CD4-positive, alpha-beta memory T cell (primary cell): Measurements from ENCODE around the gene SDCBP2. TPM values are rescaled to one million over a fixed set of nuclear protein-coding genes. Genes with fewer than 3 reads are reported as not detected.
A peak's percentile ranks its signal among the peaks of the same experiment; 100 is the strongest.
"Not testable (repeated sequence)": the region's sequence is repeated elsewhere in the genome, so short reads cannot be mapped to it uniquely, and the experiment has no call there.

ENCODE experiments used
- CTCF ChIA-PET: fragments of 350-600 bp; sonication (Branson Sonifier 250); formaldehyde crosslinking; loops from one replicate; lab custom pipeline; 2021; ENCODE audit warnings: inconsistent platforms; ENCODE audit not compliant: partially characterized antibody; lab: Charles Lee
- POLR2A ChIA-PET: fragments of 350-600 bp; sonication (Branson Sonifier 250); formaldehyde crosslinking; loops from one replicate; lab custom pipeline; 2021; ENCODE audit not compliant: partially characterized antibody; lab: Charles Lee
- DNase-seq, 5 donors: peaks; one replicate each; pipeline versions ENCODE4 v3.0.0 to v3.0.0-alpha.2; 2020 to 2022; ENCODE audit warnings: mixed read lengths in 1 of 5
- H3K27ac ChIP-seq: one replicate; pipeline ENCODE4 v1.7.0; 2013; ENCODE audit warnings: low read depth, low read length
- H3K27me3 ChIP-seq: 2 replicates; pipeline ENCODE4 v1.7.0; 2013; ENCODE audit warnings: mild to moderate bottlenecking, low read length, moderate library complexity; ENCODE audit not compliant: insufficient read depth
- H3K36me3 ChIP-seq: 2 replicates; pipeline ENCODE4 v1.7.0; 2013; ENCODE audit warnings: mild to moderate bottlenecking, low read length, moderate library complexity; ENCODE audit not compliant: insufficient read depth
- H3K4me1 ChIP-seq: 2 replicates; pipeline ENCODE4 v1.7.0; 2013; ENCODE audit warnings: mild to moderate bottlenecking, low read length, moderate library complexity; ENCODE audit not compliant: insufficient read depth
- H3K4me3 ChIP-seq, 2 donors: one replicate each; pipeline ENCODE4 v1.7.0; 2013; ENCODE audit warnings: low read length in 2 of 2, mild to moderate bottlenecking in 1 of 2
- H3K9me3 ChIP-seq, 2 donors: one replicate each; pipeline ENCODE4 v1.7.0; 2013; ENCODE audit warnings: low read length in 2 of 2, control low read depth in 1 of 2; ENCODE audit not compliant: control insufficient read depth in 1 of 2
- H3K27ac Mint-ChIP-seq, 7 donors: one replicate each; pipeline ENCODE4 v1.8.0; 2020 to 2021; ENCODE audit warnings: mixed read lengths in 7 of 7, mild to moderate bottlenecking in 6 of 7, inconsistent platforms in 3 of 7, moderate library complexity in 3 of 7
- H3K27me3 Mint-ChIP-seq, 2 donors: one replicate each; pipeline ENCODE4 v1.8.0; 2020 to 2021; ENCODE audit warnings: mixed read lengths in 2 of 2
- H3K36me3 Mint-ChIP-seq, 2 donors: one replicate each; pipeline ENCODE4 v1.8.0; 2020 to 2021; ENCODE audit warnings: mixed read lengths in 2 of 2, inconsistent platforms in 1 of 2, mild to moderate bottlenecking in 1 of 2
- H3K4me1 Mint-ChIP-seq, 4 donors: one replicate each; pipeline ENCODE4 v1.8.0; 2020 to 2021; ENCODE audit warnings: mixed read lengths in 4 of 4, mild to moderate bottlenecking in 1 of 4
- H3K4me3 Mint-ChIP-seq, 8 donors: one replicate each; pipeline ENCODE4 v1.8.0; 2020 to 2021; ENCODE audit warnings: mixed read lengths in 8 of 8, mild to moderate bottlenecking in 7 of 8, moderate library complexity in 6 of 8, inconsistent platforms in 3 of 8
- H3K9me3 Mint-ChIP-seq, 8 donors: one replicate each; pipeline ENCODE4 v1.8.0; 2020 to 2021; ENCODE audit warnings: mixed read lengths in 8 of 8, mild to moderate bottlenecking in 5 of 8, inconsistent platforms in 3 of 8, moderate library complexity in 1 of 8
- intact Hi-C: fragments of 100-400 bp; cut with micrococcal nuclease; formaldehyde crosslinking; loops from one replicate; pipeline ENCODE4 v1.15.1; 2023
- polyA plus RNA-seq, 2 donors: library from polyadenylated mRNA; unstranded; fragments of 300-500 nt; fragmentation: Illumina TruSeq; gene quantifications; one replicate each; pipeline ENCODE4 v1.2.3, GENCODE V29; 2021
- total RNA-seq, 2 experiments: library from RNA; stranded (reverse); gene quantifications; one replicate each; pipeline ENCODE4 v1.2.3, GENCODE V29; 2021

The SDCBP2 gene
- total and polyA plus RNA-seq, 4 experiments from 2014 or later = 0.61 to 2.2 (median 1.2) TPM

- Histone ChIP-seq H3K36me3 (peaks cover 20% of the 10 kb centered on the region), H3K9me3 (no peaks in the 10 kb centered on the region), H3K4me3 (no peak overlapping the region), H3K27me3 (no peaks in the 10 kb centered on the region), H3K27ac (no peak overlapping the region), H3K4me1 (peaks cover 24% of the 10 kb centered on the region)
- POLR2A ChIA-PET = no interaction called here
- intact Hi-C loops = no loop called here
- H3K27me3 Mint-ChIP-seq = no peaks in the 10 kb centered on the region
- peaks cover 66 to 70% of the 10 kb centered on the region in 2 donors for H3K36me3 Mint-ChIP-seq
- H3K4me1 Mint-ChIP-seq = peaks cover 28 to 45% (median 38%) of the 10 kb centered on the region in 4 donors
- peak overlapping the region in 7 of 8 donors; percentile 1 to 60 (median 39) for H3K4me3 Mint-ChIP-seq
- H3K27ac Mint-ChIP-seq = peak overlapping the region in 4 of 7 donors; percentile 30 to 61 (median 42)
- CTCF ChIA-PET = interaction anchor here (1.1 kb wide), 1 partner anchor 26 kb away, joined by 3 read pairs; no protein-coding TSS in a partner anchor
- H3K9me3 Mint-ChIP-seq = peaks cover 0 to 11% (median 0%) of the 10 kb centered on the region in 8 donors
- DNase-seq = no peak
Observed at GRCh38 chr20:1357921-1358671, 29.2 kb upstream of the SDCBP2 start.

- ChIA-PET POLR2A (no interaction called here), CTCF (interaction anchor here (1.6 kb wide), 1 partner anchor 83 kb away, joined by 4 read pairs; no protein-coding TSS in a partner anchor)
- Mint-ChIP-seq H3K27ac (no peak overlapping the region), H3K9me3 (peaks cover 0 to 11% (median 2%) of the 10 kb centered on the region in 8 donors), H3K36me3 (peaks cover 64 to 81% of the 10 kb centered on the region in 2 donors), H3K4me1 (peaks cover 18 to 31% (median 20%) of the 10 kb centered on the region in 4 donors), H3K27me3 (no peaks in the 10 kb centered on the region), H3K4me3 (no peak overlapping the region)
- peaks cover 14% of the 10 kb centered on the region for H3K4me1 ChIP-seq
- intact Hi-C loops = no loop called here
- DNase-seq = no peak
- H3K36me3 ChIP-seq = peaks cover 23% of the 10 kb centered on the region
- H3K9me3 ChIP-seq = no peaks in the 10 kb centered on the region
- H3K27me3 ChIP-seq = no peaks in the 10 kb centered on the region
- H3K27ac ChIP-seq = no peak overlapping the region
- no peak overlapping the region for H3K4me3 ChIP-seq
Observed at GRCh38 chr20:1353956-1354355, 25.0 kb upstream of the SDCBP2 start.

- no peak for DNase-seq
- ChIA-PET POLR2A (no interaction called here), CTCF (no interaction called here)
- Histone ChIP-seq H3K4me3 (no peak overlapping the region), H3K36me3 (no peaks in the 10 kb centered on the region), H3K27ac (no peak overlapping the region), H3K4me1 (peaks cover 11% of the 10 kb centered on the region), H3K27me3 (no peaks in the 10 kb centered on the region), H3K9me3 (no peaks in the 10 kb centered on the region)
- intact Hi-C loops = no loop called here
- peaks cover 26 to 32% of the 10 kb centered on the region in 2 donors for H3K36me3 Mint-ChIP-seq
- H3K9me3 Mint-ChIP-seq = peaks cover 0 to 14% (median 5%) of the 10 kb centered on the region in 8 donors
- peak overlapping the region in 1 of 7 donors; percentile 61 for H3K27ac Mint-ChIP-seq
- no peaks in the 10 kb centered on the region for H3K27me3 Mint-ChIP-seq
- H3K4me3 Mint-ChIP-seq = peak overlapping the region in 2 of 8 donors; percentile 0 to 23
- H3K4me1 Mint-ChIP-seq = peaks cover 18 to 43% (median 26%) of the 10 kb centered on the region in 4 donors
Observed at GRCh38 chr20:1346315-1346969, 17.5 kb upstream of the SDCBP2 start.

GRCh38 chr20:1345756-1346093 is 16.8 kb upstream of the SDCBP2 start:
- Histone ChIP-seq H3K4me3 (no peak overlapping the region), H3K27ac (no peak overlapping the region), H3K9me3 (no peaks in the 10 kb centered on the region), H3K36me3 (no peaks in the 10 kb centered on the region), H3K4me1 (peaks cover 11% of the 10 kb centered on the region), H3K27me3 (no peaks in the 10 kb centered on the region)
- H3K36me3 Mint-ChIP-seq = peaks cover 19 to 26% of the 10 kb centered on the region in 2 donors
- H3K9me3 Mint-ChIP-seq = peaks cover 0 to 14% (median 5%) of the 10 kb centered on the region in 8 donors
- intact Hi-C loops = no loop called here
- CTCF ChIA-PET = no interaction called here
- H3K4me1 Mint-ChIP-seq = peaks cover 16 to 40% (median 24%) of the 10 kb centered on the region in 4 donors
- H3K27ac Mint-ChIP-seq = no peak overlapping the region
- DNase-seq = no peak
- H3K4me3 Mint-ChIP-seq = no peak overlapping the region
- H3K27me3 Mint-ChIP-seq = no peaks in the 10 kb centered on the region
- POLR2A ChIA-PET = interaction anchor here (0.5 to 0.8 kb wide), 2 partner anchors 15 to 90 kb away, joined by 3 read pairs; no protein-coding TSS in a partner anchor

GRCh38 chr20:1345030-1345755 is 16.3 kb upstream of the SDCBP2 start:
- Histone ChIP-seq H3K9me3 (no peaks in the 10 kb centered on the region), H3K4me3 (no peak overlapping the region), H3K4me1 (peaks cover 11% of the 10 kb centered on the region), H3K27me3 (no peaks in the 10 kb centered on the region), H3K27ac (no peak overlapping the region), H3K36me3 (no peaks in the 10 kb centered on the region)
- Mint-ChIP-seq H3K27ac (peak overlapping the region in 2 of 7 donors; percentile 1 to 30), H3K27me3 (no peaks in the 10 kb centered on the region), H3K36me3 (peaks cover 14 to 20% of the 10 kb centered on the region in 2 donors), H3K9me3 (peaks cover 0 to 14% (median 5%) of the 10 kb centered on the region in 8 donors), H3K4me3 (no peak overlapping the region), H3K4me1 (peaks cover 16 to 37% (median 23%) of the 10 kb centered on the region in 4 donors)
- POLR2A ChIA-PET = interaction anchor here (0.5 to 0.8 kb wide), 2 partner anchors 15 to 90 kb away, joined by 3 read pairs; no protein-coding TSS in a partner anchor
- no peak for DNase-seq
- CTCF ChIA-PET = no interaction called here
- intact Hi-C loops = no loop called here

- POLR2A ChIA-PET, DNase-seq, H3K27ac Mint-ChIP-seq, CTCF ChIA-PET, H3K27ac ChIP-seq, H3K4me3 ChIP-seq, H3K27me3 ChIP-seq, H3K36me3 ChIP-seq, intact Hi-C loops, H3K9me3 ChIP-seq, H3K27me3 Mint-ChIP-seq, H3K4me3 Mint-ChIP-seq, H3K36me3 Mint-ChIP-seq: not testable (repeated sequence)
- Mint-ChIP-seq H3K9me3 (peaks cover 0 to 12% (median 4%) of the 10 kb centered on the region in 8 donors), H3K4me1 (peaks cover 13 to 32% (median 23%) of the 10 kb centered on the region in 4 donors)
- peaks cover 11% of the 10 kb centered on the region for H3K4me1 ChIP-seq
Observed at GRCh38 chr20:1343446-1344124, 14.6 kb upstream of the SDCBP2 start.
